HG02763 (cell line): ENCODE results near the gene FGFR2.

Experiments used
- ATAC-seq: cut with Tn5 transposase; IDR thresholded peaks from one replicate; pipeline ENCODE4 v1.9.1; 2021; ENCODE audit warnings: mild to moderate bottlenecking, moderate library complexity; ENCODE audit not compliant: unreplicated experiment

FGFR2 gene

GRCh38 chr10:121592155-121592890, 5.9 kb downstream of the FGFR2 start:
- ATAC-seq: no peak

- ATAC-seq: no peak
Measured at GRCh38 chr10:121591186-121591585, 7.1 kb downstream of the FGFR2 start.

- ATAC-seq: no peak
Measured at GRCh38 chr10:121590772-121591171, 7.5 kb downstream of the FGFR2 start.

- ATAC-seq: no peak
Measured at GRCh38 chr10:121589553-121589952, 8.7 kb downstream of the FGFR2 start.

GRCh38 chr10:121583857-121584256, 14.4 kb downstream of the FGFR2 start:
- ATAC-seq: no peak

GRCh38 chr10:121583258-121583657, 15.0 kb downstream of the FGFR2 start:
- no peak for ATAC-seq

- no peak for ATAC-seq
Measured at GRCh38 chr10:121580276-121581116, 17.7 kb downstream of the FGFR2 start.

- ATAC-seq: no peak
Measured at GRCh38 chr10:121579656-121580055, 18.6 kb downstream of the FGFR2 start.

GRCh38 chr10:121578965-121579364, 19.3 kb downstream of the FGFR2 start:
- ATAC-seq: no peak

GRCh38 chr10:121578298-121578697, 19.9 kb downstream of the FGFR2 start:
- ATAC-seq: no peak

GRCh38 chr10:121577568-121577967, 20.7 kb downstream of the FGFR2 start:
- ATAC-seq: no peak

- no peak for ATAC-seq
Measured at GRCh38 chr10:121576139-121576538, 22.1 kb downstream of the FGFR2 start.

- no peak for ATAC-seq
Measured at GRCh38 chr10:121574519-121575166, 23.6 kb downstream of the FGFR2 start.

- no peak for ATAC-seq
Measured at GRCh38 chr10:121573538-121573941, 24.7 kb downstream of the FGFR2 start.

GRCh38 chr10:121572859-121573537, 25.2 kb downstream of the FGFR2 start:
- ATAC-seq: no peak

GRCh38 chr10:121570315-121570714, 27.9 kb downstream of the FGFR2 start:
- ATAC-seq: no peak

- no peak for ATAC-seq
Measured at GRCh38 chr10:121568275-121568674, 30.0 kb downstream of the FGFR2 start.

- ATAC-seq: no peak
Measured at GRCh38 chr10:121567569-121567968, 30.7 kb downstream of the FGFR2 start.

- ATAC-seq: no peak
Measured at GRCh38 chr10:121566755-121567154, 31.5 kb downstream of the FGFR2 start.

- ATAC-seq: no peak
Measured at GRCh38 chr10:121559326-121560026, 38.8 kb downstream of the FGFR2 start.
